PC-3 (cell line): ENCODE measurements around the gene KSR1.

Experiments used
- CTCF ChIP-seq: fragments of 300-600 bp; sonication (generic); conservative IDR thresholded peaks from 2 replicates; pipeline ENCODE4 v1.5.1; 2017; ENCODE audit warnings: antibody characterized with exemption, low read depth, mild to moderate bottlenecking, low read length
- EZH2 ChIP-seq: fragments of 300-600 bp; sonication (generic); IDR thresholded peaks from one replicate; pipeline ENCODE4 v1.6.1; 2017; ENCODE audit warnings: antibody characterized with exemption, mild to moderate bottlenecking, low read length; ENCODE audit not compliant: unreplicated experiment

- TF ChIP-seq CTCF (no peak), EZH2 (no peak)
These were observed 158.9 kb downstream of the KSR1 start for GRCh38 chr17:27615121-27615520.
